OCI-LY3 (cell line): ENCODE results near the gene TDRD9.

Experiments used
- CTCF ChIP-seq: fragments of 200-600, 300-600 bp; sonication (generic); IDR thresholded peaks from 2 replicates; pipeline ENCODE4 v1.5.1; 2014; ENCODE audit warnings: antibody characterized with exemption, low read length, low read depth
- EZH2phosphoT487 ChIP-seq: fragments of 200-600 bp; shearing (Covaris generic); IDR thresholded peaks from 2 replicates; pipeline ENCODE4 v1.6.1; 2018; ENCODE audit warnings: antibody characterized with exemption, mixed run types, low read depth

GRCh38 chr14:104037074-104037473 is 108.8 kb downstream of the TDRD9 start:
- TF ChIP-seq CTCF (no peak), EZH2phosphoT487 (no peak)
